Measurements from ENCODE around the gene NOTCH2.
A peak's percentile ranks its signal among the peaks of the same experiment; 100 is the strongest.
"Not testable (repeated sequence)": the region's sequence is repeated elsewhere in the genome, so short reads cannot be mapped to it uniquely, and the experiment has no call there.

The NOTCH2 gene

GRCh38 chr1:120069067-120069919 is at the start of gene NOTCH2:
Gene NOTCH2, minus strand, starts transcription at chr1:120069662. Its CDS starts 256 bp downstream, at chr1:120069406.
- DNase-seq = peak; percentile 82

GRCh38 chr1:120117371-120118177 is 48.1 kb upstream of the NOTCH2 start:
- DNase-seq = peak; percentile 17

GRCh38 chr1:120116094-120116493 is 46.6 kb upstream of the NOTCH2 start:
- not testable (repeated sequence) for DNase-seq

- DNase-seq = not testable (repeated sequence)
These were observed 43.7 kb upstream of the NOTCH2 start for GRCh38 chr1:120113134-120113533.

- DNase-seq = not testable (repeated sequence)
These were observed 42.8 kb upstream of the NOTCH2 start for GRCh38 chr1:120112212-120112611.

GRCh38 chr1:120111771-120112170 is 42.3 kb upstream of the NOTCH2 start:
- DNase-seq = not testable (repeated sequence)

GRCh38 chr1:120111008-120111407 is 41.5 kb upstream of the NOTCH2 start:
- DNase-seq = not testable (repeated sequence)

GRCh38 chr1:120109656-120110055 is 40.2 kb upstream of the NOTCH2 start:
- not testable (repeated sequence) for DNase-seq

- DNase-seq = not testable (repeated sequence)
These were observed 39.7 kb upstream of the NOTCH2 start for GRCh38 chr1:120109180-120109579.

GRCh38 chr1:120105288-120105687 is 35.8 kb upstream of the NOTCH2 start:
- DNase-seq = not testable (repeated sequence)

GRCh38 chr1:120103768-120104167 is 34.3 kb upstream of the NOTCH2 start:
- DNase-seq = not testable (repeated sequence)

- DNase-seq = not testable (repeated sequence)
These were observed 32.1 kb upstream of the NOTCH2 start for GRCh38 chr1:120101593-120101992.

GRCh38 chr1:120100590-120100989 is 31.1 kb upstream of the NOTCH2 start:
- DNase-seq = not testable (repeated sequence)

GRCh38 chr1:120098986-120099759 is 29.7 kb upstream of the NOTCH2 start:
- DNase-seq = not testable (repeated sequence)

GRCh38 chr1:120096981-120097545 is 27.6 kb upstream of the NOTCH2 start:
- DNase-seq = not testable (repeated sequence)

GRCh38 chr1:120093548-120094181 is 24.2 kb upstream of the NOTCH2 start:
- DNase-seq = not testable (repeated sequence)

- DNase-seq = not testable (repeated sequence)
These were observed 23.1 kb upstream of the NOTCH2 start for GRCh38 chr1:120092232-120093218.

- DNase-seq = not testable (repeated sequence)
These were observed 21.4 kb upstream of the NOTCH2 start for GRCh38 chr1:120090830-120091229.

- peak; percentile 41 for DNase-seq
These were observed 18.5 kb upstream of the NOTCH2 start for GRCh38 chr1:120087959-120088358.

GRCh38 chr1:120069920-120070214 is 405 bp upstream of the NOTCH2 start:
- DNase-seq = not testable (repeated sequence)

- not testable (repeated sequence) for DNase-seq
These were observed 787 bp downstream of the NOTCH2 start for GRCh38 chr1:120068683-120069066.
